SU-DHL-6 (cell line): ENCODE measurements around the gene PTPRN2.

Experiments
- H2AFZ ChIP-seq: fragments of 200-600 bp; sonication (generic); 2 replicates; pipeline ENCODE4 v1.6.1; 2014; ENCODE audit warnings: low read depth, mild to moderate bottlenecking, moderate library complexity, mixed read lengths, antibody characterized with exemption, low read length; ENCODE audit not compliant: severe bottlenecking
- H3F3A ChIP-seq: fragments of 200-600 bp; shearing (Covaris generic); 2 replicates; pipeline ENCODE4 v1.6.0; 2016; ENCODE audit warnings: antibody characterized with exemption, mild to moderate bottlenecking; ENCODE audit not compliant: insufficient read depth
- H3K27ac ChIP-seq: fragments of 200-600 bp; sonication (generic); 2 replicates; pipeline ENCODE4 v1.5.1; 2016; ENCODE audit warnings: low read depth, mild to moderate bottlenecking, low read length, moderate library complexity, mixed read lengths
- H3K27me3 ChIP-seq: fragments of 200-600 bp; sonication (generic), shearing (Covaris generic); 2 replicates; pipeline ENCODE4 v1.6.0; 2014; ENCODE audit warnings: mild to moderate bottlenecking, low read length
- H3K36me3 ChIP-seq: fragments of 200-600 bp; sonication (generic); 2 replicates; pipeline ENCODE4 v1.6.1; 2014; ENCODE audit warnings: mild to moderate bottlenecking, low read length, mixed read lengths
- H3K4me2 ChIP-seq: fragments of 300-600, 200-600 bp; shearing (Covaris generic), sonication (generic); 2 replicates; pipeline ENCODE4 v1.6.0; 2014; ENCODE audit warnings: low read length, low read depth, mild to moderate bottlenecking; ENCODE audit not compliant: poor library complexity, severe bottlenecking
- H3K4me3 ChIP-seq: fragments of 200-600 bp; sonication (generic); 2 replicates; pipeline ENCODE4 v1.5.1; 2014; ENCODE audit warnings: antibody characterized with exemption, low read length, mild to moderate bottlenecking, mixed read lengths; ENCODE audit not compliant: insufficient read depth, poor library complexity, severe bottlenecking
- H3K79me2 ChIP-seq: fragments of 200-600 bp; sonication (generic); 2 replicates; pipeline ENCODE4 v1.6.1; 2014; ENCODE audit warnings: mild to moderate bottlenecking, low read length, moderate library complexity; ENCODE audit not compliant: insufficient read depth
- H3K9ac ChIP-seq: fragments of 200-600 bp; sonication (generic); 2 replicates; pipeline ENCODE4 v1.7.0; 2014; ENCODE audit warnings: mild to moderate bottlenecking, low read length
- H3K9me2 ChIP-seq: fragments of 200-600 bp; sonication (generic); replicated peaks from 2 replicates; pipeline ENCODE4 v1.6.1; 2014; ENCODE audit warnings: low read length; ENCODE audit not compliant: insufficient read depth
- H3K9me3 ChIP-seq: fragments of 200-600 bp; sonication (generic); 2 replicates; pipeline ENCODE4 v1.6.1; 2014; ENCODE audit warnings: low read length, mixed read lengths; ENCODE audit not compliant: insufficient read depth
- H4K20me1 ChIP-seq: fragments of 200-600 bp; sonication (generic); 2 replicates; pipeline ENCODE4 v1.6.1; 2014; ENCODE audit warnings: low read depth, mild to moderate bottlenecking, antibody characterized with exemption, low read length, moderate library complexity, mixed read lengths
- EZH2phosphoT487 ChIP-seq: fragments of 200-600 bp; sonication (generic), shearing (Covaris generic); conservative IDR thresholded peaks from 2 replicates; pipeline ENCODE4 v1.6.1; 2018; ENCODE audit warnings: mild to moderate bottlenecking, antibody characterized with exemption, low read length, moderate library complexity, mixed read lengths
- TF ChIP-seq, protein P1 (sequence below): fragments of 200-600 bp; sonication (generic); IDR thresholded peaks from one replicate; pipeline ENCODE4 v1.5.1; 2017; ENCODE audit warnings: antibody characterized with exemption, mild to moderate bottlenecking, low read length, moderate library complexity; ENCODE audit not compliant: insufficient read depth, poor library complexity, severe bottlenecking

The PTPRN2 gene

DNA sequence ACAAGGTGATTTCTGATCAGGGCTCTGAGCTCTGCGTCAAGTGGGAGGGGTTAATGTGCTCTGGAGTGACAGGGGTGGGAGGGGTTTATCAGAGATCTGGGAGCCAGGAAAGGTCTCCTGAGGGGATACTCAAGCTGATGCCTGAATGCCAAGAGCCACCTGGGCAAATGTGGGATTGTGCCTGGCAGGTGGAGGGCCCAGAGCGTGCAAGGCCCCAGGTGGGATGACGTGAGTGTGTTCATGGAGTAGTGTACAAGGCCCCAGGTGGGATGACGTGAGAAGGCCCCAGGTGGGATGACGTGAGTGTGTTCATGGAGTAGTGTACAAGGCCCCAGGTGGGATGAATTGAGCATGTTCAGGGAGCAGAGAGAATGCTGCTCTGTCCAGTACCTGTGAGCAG lies 610.3 kb downstream of the PTPRN2 start:
- H3K4me3 ChIP-seq: no peak overlapping the region
- TF ChIP-seq EZH2phosphoT487: no peak
- TF ChIP-seq, protein P1, sequence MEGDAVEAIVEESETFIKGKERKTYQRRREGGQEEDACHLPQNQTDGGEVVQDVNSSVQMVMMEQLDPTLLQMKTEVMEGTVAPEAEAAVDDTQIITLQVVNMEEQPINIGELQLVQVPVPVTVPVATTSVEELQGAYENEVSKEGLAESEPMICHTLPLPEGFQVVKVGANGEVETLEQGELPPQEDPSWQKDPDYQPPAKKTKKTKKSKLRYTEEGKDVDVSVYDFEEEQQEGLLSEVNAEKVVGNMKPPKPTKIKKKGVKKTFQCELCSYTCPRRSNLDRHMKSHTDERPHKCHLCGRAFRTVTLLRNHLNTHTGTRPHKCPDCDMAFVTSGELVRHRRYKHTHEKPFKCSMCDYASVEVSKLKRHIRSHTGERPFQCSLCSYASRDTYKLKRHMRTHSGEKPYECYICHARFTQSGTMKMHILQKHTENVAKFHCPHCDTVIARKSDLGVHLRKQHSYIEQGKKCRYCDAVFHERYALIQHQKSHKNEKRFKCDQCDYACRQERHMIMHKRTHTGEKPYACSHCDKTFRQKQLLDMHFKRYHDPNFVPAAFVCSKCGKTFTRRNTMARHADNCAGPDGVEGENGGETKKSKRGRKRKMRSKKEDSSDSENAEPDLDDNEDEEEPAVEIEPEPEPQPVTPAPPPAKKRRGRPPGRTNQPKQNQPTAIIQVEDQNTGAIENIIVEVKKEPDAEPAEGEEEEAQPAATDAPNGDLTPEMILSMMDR: no peak
- no peaks in the 10 kb centered on the region for H4K20me1 ChIP-seq
- H3K36me3 ChIP-seq: no peaks in the 10 kb centered on the region
- no peaks in the 10 kb centered on the region for H3K9me2 ChIP-seq
- H2AFZ ChIP-seq: no peak overlapping the region
- no peaks in the 10 kb centered on the region for H3K27me3 ChIP-seq
- H3K79me2 ChIP-seq: no peaks in the 10 kb centered on the region
- no peak overlapping the region for H3K9ac ChIP-seq
- H3K27ac ChIP-seq: no peak overlapping the region
- H3K9me3 ChIP-seq: no peaks in the 10 kb centered on the region
- no peaks in the 10 kb centered on the region for H3F3A ChIP-seq
- no peak overlapping the region for H3K4me2 ChIP-seq

DNA sequence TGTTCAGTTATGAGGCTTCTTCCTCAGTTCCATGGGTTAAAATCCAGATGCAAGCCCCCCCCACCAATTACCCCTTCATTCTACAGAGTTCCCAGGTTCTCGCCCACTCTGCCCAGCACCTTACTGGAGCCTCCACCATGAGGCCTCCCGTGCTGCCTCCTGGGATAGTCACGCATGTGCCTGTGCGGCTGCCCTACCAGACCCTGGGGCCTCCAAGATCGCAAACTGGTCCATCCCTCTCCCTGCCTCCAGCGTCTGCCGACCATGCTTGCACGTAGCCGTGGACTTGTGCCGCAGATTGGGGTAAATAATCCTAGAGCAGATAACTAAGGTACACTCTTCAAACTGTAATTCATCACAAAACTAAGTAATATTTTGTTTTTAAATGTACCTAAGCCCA lies 611.2 kb downstream of the PTPRN2 start:
- Histone ChIP-seq H3K9me3 (no peaks in the 10 kb centered on the region), H3K9me2 (no peaks in the 10 kb centered on the region), H3K79me2 (no peaks in the 10 kb centered on the region), H3K4me2 (no peak overlapping the region), H2AFZ (no peak overlapping the region), H3K4me3 (no peak overlapping the region), H3K36me3 (no peaks in the 10 kb centered on the region), H4K20me1 (no peaks in the 10 kb centered on the region), H3K9ac (no peak overlapping the region), H3K27ac (no peak overlapping the region), H3K27me3 (no peaks in the 10 kb centered on the region), H3F3A (no peaks in the 10 kb centered on the region)
- TF ChIP-seq EZH2phosphoT487: no peak
- TF ChIP-seq, protein P1: no peak

DNA sequence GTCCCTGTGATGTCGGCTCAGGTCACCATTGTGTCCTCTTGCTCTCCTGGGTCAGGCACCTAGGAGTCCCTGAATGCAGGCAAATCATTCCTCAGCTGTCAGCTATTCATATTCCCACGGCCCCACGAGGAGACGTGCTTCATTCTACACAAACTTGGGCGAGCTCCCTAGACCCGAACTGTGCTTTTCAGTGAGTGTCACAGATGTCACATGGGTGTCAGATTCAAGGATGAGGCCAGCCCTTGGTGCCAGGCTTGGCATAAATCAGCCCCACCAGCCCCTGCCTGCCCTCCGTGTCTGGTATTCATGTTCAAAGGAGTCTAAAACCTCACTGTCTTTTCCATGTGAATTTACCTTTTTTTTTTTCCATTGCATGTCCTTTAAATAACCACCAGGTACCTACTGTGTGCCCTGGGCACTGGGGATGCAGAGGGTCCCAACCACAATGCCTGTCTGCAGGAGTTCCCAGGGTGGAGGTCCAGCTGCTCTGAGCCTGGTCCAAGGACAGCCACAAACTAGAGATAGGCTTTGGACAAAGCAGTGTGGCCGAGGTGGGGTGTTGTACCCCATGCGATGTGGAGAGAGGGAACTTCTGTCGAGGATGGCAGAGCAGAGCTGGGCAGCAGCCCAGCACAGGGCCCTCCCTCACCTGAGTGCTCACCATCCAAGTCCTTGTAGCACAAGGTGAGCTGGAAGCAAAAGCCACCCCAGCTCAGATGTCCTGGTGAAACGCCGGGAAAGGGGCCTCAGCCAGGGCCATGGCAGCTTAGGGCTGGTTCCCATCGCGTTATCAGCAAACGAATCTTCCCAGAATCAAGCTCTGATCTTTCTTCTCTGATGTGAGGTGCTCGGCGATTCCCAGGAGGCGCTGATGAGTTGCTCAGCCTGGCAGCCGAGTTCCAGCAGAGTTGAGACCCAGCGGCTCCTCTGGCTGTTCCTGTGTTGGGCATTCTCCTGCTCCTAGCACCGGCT lies 611.9 kb downstream of the PTPRN2 start:
- Histone ChIP-seq H3K27me3 (no peaks in the 10 kb centered on the region), H3K36me3 (no peaks in the 10 kb centered on the region), H3K27ac (no peak overlapping the region), H3K4me2 (no peak overlapping the region), H3K4me3 (no peak overlapping the region), H3K9me3 (peaks cover 4% of the 10 kb centered on the region; the same call in 1 of the 2 replicates), H3K9me2 (no peaks in the 10 kb centered on the region), H3K9ac (no peak overlapping the region), H3K79me2 (no peaks in the 10 kb centered on the region), H2AFZ (no peak overlapping the region), H4K20me1 (no peaks in the 10 kb centered on the region), H3F3A (no peaks in the 10 kb centered on the region)
- TF ChIP-seq EZH2phosphoT487: no peak
- TF ChIP-seq, protein P1: no peak
